Retinal pigment epithelial cell (primary cell): Measurements from ENCODE around the gene LHFPL6.
"Not testable (repeated sequence)": the region's sequence is repeated elsewhere in the genome, so short reads cannot be mapped to it uniquely, and the experiment has no call there.

Source experiments
- DNase-seq: peaks from one replicate; pipeline ENCODE4 v3.0.0-alpha.2; 2010; ENCODE audit warnings: low read depth
- H3K4me3 ChIP-seq: 2 replicates; pipeline ENCODE4 v1.5.1; 2011; ENCODE audit warnings: mild to moderate bottlenecking, low read length, control low read depth, moderate library complexity
- CTCF ChIP-seq: conservative IDR thresholded peaks from 2 replicates; pipeline ENCODE4 v1.5.1; 2011; ENCODE audit warnings: low read depth, low read length, control low read depth, inconsistent platforms

LHFPL6 gene

GRCh38 chr13:39350461-39350881 is 252.5 kb downstream of the LHFPL6 start:
- H3K4me3 ChIP-seq: no peak overlapping the region
- no peak for TF ChIP-seq CTCF
- no peak for DNase-seq

- no peak for DNase-seq
- TF ChIP-seq CTCF: no peak
- H3K4me3 ChIP-seq: no peak overlapping the region
Measured at GRCh38 chr13:39349391-39349960, 253.5 kb downstream of the LHFPL6 start.

GRCh38 chr13:39347926-39348901 is 254.8 kb downstream of the LHFPL6 start:
- no peak overlapping the region for H3K4me3 ChIP-seq
- no peak for DNase-seq
- no peak for TF ChIP-seq CTCF

GRCh38 chr13:39345982-39346381 is 257.0 kb downstream of the LHFPL6 start:
- TF ChIP-seq CTCF: no peak
- DNase-seq: no peak
- H3K4me3 ChIP-seq: no peak overlapping the region

- TF ChIP-seq CTCF: no peak
- no peak for DNase-seq
- H3K4me3 ChIP-seq: no peak overlapping the region
Measured at GRCh38 chr13:39341251-39341650, 261.7 kb downstream of the LHFPL6 start.

- not testable (repeated sequence) for DNase-seq, H3K4me3 ChIP-seq
Measured at GRCh38 chr13:39338114-39338513, 264.9 kb downstream of the LHFPL6 start.

- no peak for TF ChIP-seq CTCF
- no peak overlapping the region for H3K4me3 ChIP-seq
- DNase-seq: no peak
Measured at GRCh38 chr13:39336937-39337336, 266.1 kb downstream of the LHFPL6 start.
